ENCODE results near the gene PLA2G7.

GRCh38 chr6:46729787-46730326, 5.3 kb downstream of the PLA2G7 start:
- TF ChIP-seq CTCF (IDR thresholded peaks at IDR 0.05) (no peak), POLR2AphosphoS5 (IDR thresholded peaks at IDR 0.05; ENCODE audit: low read depth, low read length) (no peak)

All from Panc1 (cell line).